Measurements from ENCODE around the gene GPR149.
"Not testable (repeated sequence)": the region's sequence is repeated elsewhere in the genome, so short reads cannot be mapped to it uniquely, and the experiment has no call there.

Gene GPR149, protein sequence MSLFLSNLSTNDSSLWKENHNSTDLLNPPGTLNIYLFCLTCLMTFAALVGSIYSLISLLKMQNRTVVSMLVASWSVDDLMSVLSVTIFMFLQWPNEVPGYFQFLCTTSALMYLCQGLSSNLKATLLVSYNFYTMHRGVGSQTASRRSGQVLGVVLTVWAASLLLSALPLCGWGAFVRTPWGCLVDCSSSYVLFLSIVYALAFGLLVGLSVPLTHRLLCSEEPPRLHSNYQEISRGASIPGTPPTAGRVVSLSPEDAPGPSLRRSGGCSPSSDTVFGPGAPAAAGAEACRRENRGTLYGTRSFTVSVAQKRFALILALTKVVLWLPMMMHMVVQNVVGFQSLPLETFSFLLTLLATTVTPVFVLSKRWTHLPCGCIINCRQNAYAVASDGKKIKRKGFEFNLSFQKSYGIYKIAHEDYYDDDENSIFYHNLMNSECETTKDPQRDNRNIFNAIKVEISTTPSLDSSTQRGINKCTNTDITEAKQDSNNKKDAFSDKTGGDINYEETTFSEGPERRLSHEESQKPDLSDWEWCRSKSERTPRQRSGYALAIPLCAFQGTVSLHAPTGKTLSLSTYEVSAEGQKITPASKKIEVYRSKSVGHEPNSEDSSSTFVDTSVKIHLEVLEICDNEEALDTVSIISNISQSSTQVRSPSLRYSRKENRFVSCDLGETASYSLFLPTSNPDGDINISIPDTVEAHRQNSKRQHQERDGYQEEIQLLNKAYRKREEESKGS

GRCh38 chr3:154430014-154430413, at the start of gene GPR149:
Gene GPR149 (minus strand): TSS chr3:154430190. CDS start chr3:154429615, 575 bp downstream.
- Histone ChIP-seq H3K4me3 (ENCODE audit: low read depth, low read length) (peak within 1 kb of the TSS; percentile 72), H3K9me3 (ENCODE audit: severe bottlenecking) (no peaks in the 10 kb centered on the region), H3K27ac (no peak within 1 kb of the TSS; the same call in 1 of the 2 replicates), H3K36me3 (no peaks in the 10 kb centered on the region), H3K27me3 (ENCODE audit: insufficient read depth, low read depth, severe bottlenecking) (no peaks in the 10 kb centered on the region)
- peak; percentile 49; the same call in 1 of the 2 replicates for TF ChIP-seq CTCF (IDR thresholded peaks at IDR 0.05; ENCODE audit: low read depth, low read length)
- peak; percentile 79 for DNase-seq

DNA sequence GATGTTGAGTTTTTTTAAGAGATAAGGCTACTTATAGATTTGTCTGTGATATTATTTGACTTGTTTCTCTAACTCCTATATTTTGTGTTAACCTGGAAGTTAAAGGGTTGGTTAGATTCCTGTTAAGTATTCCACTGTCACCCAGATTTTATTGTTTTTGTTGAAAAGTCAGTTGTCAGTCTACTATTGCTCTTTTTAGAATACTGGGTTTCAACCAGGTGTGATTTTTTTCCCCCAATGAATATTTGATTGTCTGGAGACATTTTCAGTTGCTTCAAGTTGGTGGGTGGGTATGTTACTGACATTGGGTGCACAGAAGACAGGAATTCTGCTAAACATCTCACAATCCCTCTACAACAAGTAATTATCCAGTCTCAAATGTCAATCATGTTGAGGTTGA, 43.8 kb upstream of the GPR149 start:
- H3K27me3 ChIP-seq (ENCODE audit: insufficient read depth, low read depth, severe bottlenecking), result no peaks in the 10 kb centered on the region
- H3K27ac ChIP-seq, result no peak overlapping the region
- H3K4me3 ChIP-seq (ENCODE audit: low read depth, low read length), result no peak overlapping the region
- H3K9me3 ChIP-seq (ENCODE audit: severe bottlenecking), result no peaks in the 10 kb centered on the region
- no peaks in the 10 kb centered on the region for H3K36me3 ChIP-seq
- TF ChIP-seq CTCF (IDR thresholded peaks at IDR 0.05; ENCODE audit: low read depth, low read length), result no peak
- DNase-seq, result no peak

DNA sequence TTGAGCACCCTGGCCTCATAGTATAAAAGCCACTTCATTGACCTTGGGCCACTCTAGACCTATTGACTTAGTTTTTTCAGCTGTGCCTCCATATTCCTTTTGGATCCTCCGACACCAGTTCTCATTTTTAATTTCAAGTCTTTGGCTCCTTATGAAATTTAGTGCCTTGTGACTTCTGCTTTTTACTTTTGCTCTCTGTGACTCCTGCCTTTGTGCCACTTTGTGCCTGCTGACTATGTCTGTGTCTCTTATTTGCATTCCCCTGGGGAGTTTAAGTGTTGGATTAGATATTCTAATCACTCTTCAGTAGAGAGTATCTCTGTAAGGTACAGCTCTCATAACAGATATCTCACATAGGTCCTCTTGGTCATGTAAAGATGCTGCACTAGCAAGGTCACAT, 39.6 kb upstream of the GPR149 start:
- no peak overlapping the region for H3K4me3 ChIP-seq (ENCODE audit: low read depth, low read length)
- TF ChIP-seq CTCF (IDR thresholded peaks at IDR 0.05; ENCODE audit: low read depth, low read length), result no peak

GRCh38 chr3:154464440-154465190, 34.6 kb upstream of the GPR149 start:
- no peak for TF ChIP-seq CTCF (IDR thresholded peaks at IDR 0.05; ENCODE audit: low read depth, low read length)
- H3K27ac ChIP-seq, result no peak overlapping the region

More for the DNA sequence above, 39.6 kb upstream of the GPR149 start:
- no peaks in the 10 kb centered on the region for H3K27me3 ChIP-seq (ENCODE audit: insufficient read depth, low read depth, severe bottlenecking)
- no peaks in the 10 kb centered on the region for H3K36me3 ChIP-seq
- DNase-seq, result no peak
- H3K9me3 ChIP-seq (ENCODE audit: severe bottlenecking), result no peaks in the 10 kb centered on the region
- no peak overlapping the region for H3K27ac ChIP-seq

GRCh38 chr3:154458560-154458959, 28.6 kb upstream of the GPR149 start:
- Histone ChIP-seq H3K27me3 (ENCODE audit: insufficient read depth, low read depth, severe bottlenecking) (no peaks in the 10 kb centered on the region), H3K4me3 (ENCODE audit: low read depth, low read length) (no peak overlapping the region), H3K9me3 (ENCODE audit: severe bottlenecking) (no peaks in the 10 kb centered on the region), H3K36me3 (no peaks in the 10 kb centered on the region), H3K27ac (no peak overlapping the region)
- no peak for DNase-seq
- TF ChIP-seq CTCF (IDR thresholded peaks at IDR 0.05; ENCODE audit: low read depth, low read length), result no peak

More at GRCh38 chr3:154464440-154465190, 34.6 kb upstream of the GPR149 start:
- H3K9me3 ChIP-seq (ENCODE audit: severe bottlenecking), result no peaks in the 10 kb centered on the region
- H3K36me3 ChIP-seq, result no peaks in the 10 kb centered on the region
- no peak for DNase-seq
- no peaks in the 10 kb centered on the region for H3K27me3 ChIP-seq (ENCODE audit: insufficient read depth, low read depth, severe bottlenecking)
- no peak overlapping the region for H3K4me3 ChIP-seq (ENCODE audit: low read depth, low read length)

GRCh38 chr3:154439081-154439480, 9.1 kb upstream of the GPR149 start:
- H3K27ac ChIP-seq; H3K36me3 ChIP-seq; H3K4me3 ChIP-seq (ENCODE audit: low read depth, low read length); DNase-seq; H3K27me3 ChIP-seq (ENCODE audit: insufficient read depth, low read depth, severe bottlenecking); H3K9me3 ChIP-seq (ENCODE audit: severe bottlenecking): not testable (repeated sequence)
